ENCODE measurements around the gene TRIM66. TPM values are rescaled to one million over a fixed set of nuclear protein-coding genes. Genes with fewer than 3 reads are reported as not detected.

Gene TRIM66
- total RNA-seq, 1 donor from 2014 or later: 4.2 TPM

DNA sequence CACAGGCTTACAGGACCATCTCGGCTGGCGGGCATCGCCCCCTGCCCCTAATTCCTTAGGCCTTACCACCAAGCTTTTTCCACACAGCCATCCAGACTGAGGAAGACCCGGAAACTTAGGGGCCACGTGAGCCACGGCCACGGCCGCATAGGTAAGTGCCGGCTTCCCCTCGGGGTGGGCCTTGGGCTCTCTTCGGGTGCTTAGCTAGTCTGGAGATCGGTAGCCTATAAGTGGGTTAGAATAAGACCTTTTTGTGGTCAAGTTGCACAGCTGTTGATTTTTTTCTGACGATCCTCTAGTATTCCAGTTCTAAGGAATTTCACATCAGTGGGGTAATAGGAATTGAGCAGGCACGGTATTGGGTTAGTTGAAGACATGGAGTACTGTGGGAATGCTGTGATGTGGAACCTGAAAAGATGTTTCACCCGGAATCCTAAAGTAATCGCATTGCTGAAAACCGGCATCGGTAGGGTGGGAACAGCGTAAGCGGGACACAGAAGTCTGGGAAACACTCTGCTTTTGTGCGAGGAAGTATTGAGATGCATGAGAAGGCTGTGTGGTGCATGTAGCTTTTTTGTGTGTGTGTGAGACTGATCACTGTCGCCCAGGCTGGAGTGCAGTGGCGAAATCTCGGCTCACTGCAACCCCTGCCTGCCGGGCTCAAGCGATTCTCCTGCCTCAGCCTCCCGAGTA, 796 bp upstream of the TRIM66 start:
- TF ChIP-seq, protein P1, sequence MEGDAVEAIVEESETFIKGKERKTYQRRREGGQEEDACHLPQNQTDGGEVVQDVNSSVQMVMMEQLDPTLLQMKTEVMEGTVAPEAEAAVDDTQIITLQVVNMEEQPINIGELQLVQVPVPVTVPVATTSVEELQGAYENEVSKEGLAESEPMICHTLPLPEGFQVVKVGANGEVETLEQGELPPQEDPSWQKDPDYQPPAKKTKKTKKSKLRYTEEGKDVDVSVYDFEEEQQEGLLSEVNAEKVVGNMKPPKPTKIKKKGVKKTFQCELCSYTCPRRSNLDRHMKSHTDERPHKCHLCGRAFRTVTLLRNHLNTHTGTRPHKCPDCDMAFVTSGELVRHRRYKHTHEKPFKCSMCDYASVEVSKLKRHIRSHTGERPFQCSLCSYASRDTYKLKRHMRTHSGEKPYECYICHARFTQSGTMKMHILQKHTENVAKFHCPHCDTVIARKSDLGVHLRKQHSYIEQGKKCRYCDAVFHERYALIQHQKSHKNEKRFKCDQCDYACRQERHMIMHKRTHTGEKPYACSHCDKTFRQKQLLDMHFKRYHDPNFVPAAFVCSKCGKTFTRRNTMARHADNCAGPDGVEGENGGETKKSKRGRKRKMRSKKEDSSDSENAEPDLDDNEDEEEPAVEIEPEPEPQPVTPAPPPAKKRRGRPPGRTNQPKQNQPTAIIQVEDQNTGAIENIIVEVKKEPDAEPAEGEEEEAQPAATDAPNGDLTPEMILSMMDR (IDR thresholded peaks at IDR 0.05; ENCODE audit: insufficient read depth, low read length, poor library complexity, severe bottlenecking): no peak
- DNase-seq (ENCODE audit: low read depth): no peak
- Histone ChIP-seq H3K36me3 (ENCODE audit: control insufficient read depth, insufficient read depth, low read length) (no peaks in the 10 kb centered on the region), H3K4me3 (ENCODE audit: low read depth, low read length) (peak overlapping the region; percentile 90), H3K27me3 (ENCODE audit: control insufficient read depth, insufficient read depth, low read length) (no peaks in the 10 kb centered on the region)

DNA sequence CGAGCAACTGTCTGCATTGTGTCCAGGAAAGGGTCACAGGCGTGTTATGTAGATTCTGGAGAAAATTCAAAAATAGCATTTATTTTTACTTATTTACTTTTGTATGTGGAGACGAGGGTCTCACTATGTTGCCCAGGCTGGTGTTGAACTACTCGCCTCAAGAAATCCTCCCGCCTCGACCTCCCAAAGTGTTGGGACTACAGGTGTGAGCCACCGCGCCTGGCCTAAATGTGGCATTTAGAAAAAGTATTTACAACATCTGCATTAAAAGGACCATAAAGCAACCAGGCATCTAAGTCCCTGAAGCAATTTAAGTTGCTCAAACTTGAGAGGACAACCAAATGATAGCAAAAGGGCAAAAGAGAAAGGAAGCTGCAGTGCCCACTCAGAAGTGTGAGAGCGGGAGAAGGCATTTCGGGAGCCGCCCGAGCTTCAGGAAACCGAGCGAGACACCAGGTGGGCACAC, 595 bp downstream of the TRIM66 start:
- TF ChIP-seq, protein P1 (IDR thresholded peaks at IDR 0.05; ENCODE audit: insufficient read depth, low read length, poor library complexity, severe bottlenecking): no peak
- no peaks in the 10 kb centered on the region for H3K27me3 ChIP-seq (ENCODE audit: control insufficient read depth, insufficient read depth, low read length)
- peak overlapping the region; percentile 90 for H3K4me3 ChIP-seq (ENCODE audit: low read depth, low read length)
- no peak for DNase-seq (ENCODE audit: low read depth)
- no peaks in the 10 kb centered on the region for H3K36me3 ChIP-seq (ENCODE audit: control insufficient read depth, insufficient read depth, low read length)

DNA sequence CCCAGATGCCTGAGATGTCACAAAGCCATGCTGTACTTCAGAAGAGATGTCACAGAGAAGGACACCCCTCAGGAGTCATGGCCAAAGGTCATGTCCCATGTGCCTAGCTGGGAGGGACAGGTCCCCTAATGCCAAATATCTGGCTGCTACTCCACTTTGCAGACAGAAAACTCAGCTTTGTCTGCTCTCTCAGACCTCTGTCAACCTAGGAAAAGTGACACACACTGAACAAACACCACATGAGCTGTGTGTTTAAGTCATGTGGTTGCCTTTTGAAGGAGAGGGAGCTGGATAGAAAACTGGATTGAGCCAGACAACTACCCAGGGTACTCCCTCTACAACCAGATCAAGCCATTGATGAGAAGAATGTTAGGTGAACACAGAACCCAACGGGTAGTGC, 3.5 kb downstream of the TRIM66 start:
- TF ChIP-seq, protein P1 (IDR thresholded peaks at IDR 0.05; ENCODE audit: insufficient read depth, low read length, poor library complexity, severe bottlenecking): no peak
- no peak for DNase-seq (ENCODE audit: low read depth)
- no peaks in the 10 kb centered on the region for H3K27me3 ChIP-seq (ENCODE audit: control insufficient read depth, insufficient read depth, low read length)
- H3K4me3 ChIP-seq (ENCODE audit: low read depth, low read length): no peak overlapping the region
- no peaks in the 10 kb centered on the region for H3K36me3 ChIP-seq (ENCODE audit: control insufficient read depth, insufficient read depth, low read length)

DNA sequence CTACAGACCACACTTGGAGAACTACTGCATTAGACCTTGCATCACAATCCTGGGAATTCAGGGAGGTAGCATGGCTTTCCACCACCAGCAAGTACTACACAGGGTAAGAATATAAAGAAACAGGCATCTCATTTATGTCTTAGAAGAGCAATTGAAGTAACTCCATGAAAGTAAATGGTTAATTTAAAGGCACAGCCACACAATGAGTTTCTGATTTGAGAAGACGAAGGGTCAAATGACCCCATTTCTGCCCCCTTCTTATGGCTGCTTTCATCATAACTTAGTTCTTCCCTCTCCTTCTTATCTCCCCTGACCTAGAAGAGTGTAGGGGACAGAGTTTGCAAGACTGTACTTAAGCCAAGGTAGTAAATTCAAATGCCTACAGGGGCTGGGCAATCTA, 6.0 kb downstream of the TRIM66 start:
- DNase-seq (ENCODE audit: low read depth): no peak
- H3K27me3 ChIP-seq (ENCODE audit: control insufficient read depth, insufficient read depth, low read length): no peaks in the 10 kb centered on the region

DNA sequence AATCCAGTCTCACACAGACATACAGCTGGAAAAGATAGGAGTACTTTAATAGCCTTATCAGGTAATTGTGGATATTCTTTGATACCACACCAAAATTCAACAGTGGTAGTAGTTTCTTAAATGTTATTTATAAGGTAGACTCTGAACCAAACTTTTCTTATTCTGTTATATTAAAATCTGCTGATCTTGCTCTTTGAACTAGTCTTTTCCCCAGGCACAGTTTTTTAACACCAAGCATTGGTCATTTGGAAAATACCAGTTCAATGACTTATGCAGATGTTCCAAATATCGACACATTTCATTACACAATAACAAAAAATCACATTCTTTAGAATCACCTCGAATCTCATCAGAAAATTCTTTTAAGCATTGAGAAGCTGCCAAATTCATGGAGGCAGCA, 7.6 kb downstream of the TRIM66 start:
- no peak for DNase-seq (ENCODE audit: low read depth)
- Histone ChIP-seq H3K36me3 (ENCODE audit: control insufficient read depth, insufficient read depth, low read length) (no peaks in the 10 kb centered on the region), H3K4me3 (ENCODE audit: low read depth, low read length) (no peak overlapping the region), H3K27me3 (ENCODE audit: control insufficient read depth, insufficient read depth, low read length) (no peaks in the 10 kb centered on the region)
- TF ChIP-seq, protein P1 (IDR thresholded peaks at IDR 0.05; ENCODE audit: insufficient read depth, low read length, poor library complexity, severe bottlenecking): no peak

More for the DNA sequence above, 6.0 kb downstream of the TRIM66 start:
- Histone ChIP-seq H3K36me3 (ENCODE audit: control insufficient read depth, insufficient read depth, low read length) (no peaks in the 10 kb centered on the region), H3K4me3 (ENCODE audit: low read depth, low read length) (no peak overlapping the region)
- TF ChIP-seq, protein P1 (IDR thresholded peaks at IDR 0.05; ENCODE audit: insufficient read depth, low read length, poor library complexity, severe bottlenecking): no peak

DNA sequence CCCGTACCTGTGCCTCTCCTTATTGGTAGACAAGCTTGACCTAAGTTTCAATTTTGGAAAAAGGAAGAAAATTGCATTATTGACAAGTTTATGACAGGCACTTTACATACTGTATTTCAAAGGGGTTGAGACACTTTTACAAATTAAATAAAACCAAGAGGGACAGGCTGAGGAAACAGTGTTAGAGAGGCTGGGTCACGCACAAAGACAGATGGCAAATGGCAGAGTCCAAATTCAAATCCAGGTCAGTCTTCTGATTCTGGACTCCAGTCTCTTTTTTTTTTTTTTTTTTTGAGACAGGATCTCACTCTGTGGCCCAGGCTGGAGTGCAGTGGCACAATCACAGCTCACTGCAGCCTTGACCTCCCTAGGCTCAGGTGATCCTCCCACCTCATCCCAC, 10.1 kb downstream of the TRIM66 start:
- DNase-seq (ENCODE audit: low read depth): no peak
- TF ChIP-seq, protein P1 (IDR thresholded peaks at IDR 0.05; ENCODE audit: insufficient read depth, low read length, poor library complexity, severe bottlenecking): no peak
- H3K36me3 ChIP-seq (ENCODE audit: control insufficient read depth, insufficient read depth, low read length): no peaks in the 10 kb centered on the region
- H3K4me3 ChIP-seq (ENCODE audit: low read depth, low read length): no peak overlapping the region
- H3K27me3 ChIP-seq (ENCODE audit: control insufficient read depth, insufficient read depth, low read length): no peaks in the 10 kb centered on the region
